Measurements from ENCODE around the gene EPB41L4A. TPM values are rescaled to one million over a fixed set of nuclear protein-coding genes. Genes with fewer than 3 reads are reported as not detected.
"Not testable (repeated sequence)": the region's sequence is repeated elsewhere in the genome, so short reads cannot be mapped to it uniquely, and the experiment has no call there.

EPB41L4A gene
- total RNA-seq, 1 donor from 2014 or later: 30.6 TPM

- no peak for DNase-seq (ENCODE audit: low read depth)
- Histone ChIP-seq H3K4me3 (ENCODE audit: low read depth, low read length) (no peak overlapping the region), H3K27me3 (ENCODE audit: control insufficient read depth, insufficient read depth, low read length) (no peaks in the 10 kb centered on the region), H3K36me3 (ENCODE audit: control insufficient read depth, insufficient read depth, low read length) (no peaks in the 10 kb centered on the region)
- no peak for TF ChIP-seq CTCF (IDR thresholded peaks at IDR 0.05; ENCODE audit: insufficient read depth, low read length, poor library complexity, severe bottlenecking)
These were observed 45.2 kb downstream of the EPB41L4A start for GRCh38 chr5:112373885-112374284.

- DNase-seq (ENCODE audit: low read depth): peak; percentile 10
- Histone ChIP-seq H3K36me3 (ENCODE audit: control insufficient read depth, insufficient read depth, low read length) (no peaks in the 10 kb centered on the region), H3K4me3 (ENCODE audit: low read depth, low read length) (no peak overlapping the region), H3K27me3 (ENCODE audit: control insufficient read depth, insufficient read depth, low read length) (no peaks in the 10 kb centered on the region)
- TF ChIP-seq CTCF (IDR thresholded peaks at IDR 0.05; ENCODE audit: insufficient read depth, low read length, poor library complexity, severe bottlenecking): peak; percentile 41
These were observed 46.5 kb downstream of the EPB41L4A start for GRCh38 chr5:112372543-112372942.

GRCh38 chr5:112371067-112371466 is 48.0 kb downstream of the EPB41L4A start:
- no peak for TF ChIP-seq CTCF (IDR thresholded peaks at IDR 0.05; ENCODE audit: insufficient read depth, low read length, poor library complexity, severe bottlenecking)
- Histone ChIP-seq H3K4me3 (ENCODE audit: low read depth, low read length) (no peak overlapping the region), H3K27me3 (ENCODE audit: control insufficient read depth, insufficient read depth, low read length) (no peaks in the 10 kb centered on the region), H3K36me3 (ENCODE audit: control insufficient read depth, insufficient read depth, low read length) (no peaks in the 10 kb centered on the region)
- DNase-seq (ENCODE audit: low read depth): no peak

GRCh38 chr5:112367400-112367799 is 51.7 kb downstream of the EPB41L4A start:
- Histone ChIP-seq H3K27me3 (ENCODE audit: control insufficient read depth, insufficient read depth, low read length) (no peaks in the 10 kb centered on the region), H3K36me3 (ENCODE audit: control insufficient read depth, insufficient read depth, low read length) (no peaks in the 10 kb centered on the region), H3K4me3 (ENCODE audit: low read depth, low read length) (no peak overlapping the region)
- no peak for TF ChIP-seq CTCF (IDR thresholded peaks at IDR 0.05; ENCODE audit: insufficient read depth, low read length, poor library complexity, severe bottlenecking)
- DNase-seq (ENCODE audit: low read depth): no peak

- TF ChIP-seq CTCF (IDR thresholded peaks at IDR 0.05; ENCODE audit: insufficient read depth, low read length, poor library complexity, severe bottlenecking): peak; percentile 25
- no peaks in the 10 kb centered on the region for H3K36me3 ChIP-seq (ENCODE audit: control insufficient read depth, insufficient read depth, low read length)
- no peak for DNase-seq (ENCODE audit: low read depth)
- no peak overlapping the region for H3K4me3 ChIP-seq (ENCODE audit: low read depth, low read length)
- H3K27me3 ChIP-seq (ENCODE audit: control insufficient read depth, insufficient read depth, low read length): no peaks in the 10 kb centered on the region
These were observed 52.1 kb downstream of the EPB41L4A start for GRCh38 chr5:112366987-112367386.

- not testable (repeated sequence) for H3K36me3 ChIP-seq (ENCODE audit: control insufficient read depth, insufficient read depth, low read length); H3K27me3 ChIP-seq (ENCODE audit: control insufficient read depth, insufficient read depth, low read length); DNase-seq (ENCODE audit: low read depth)
These were observed 58.3 kb downstream of the EPB41L4A start for GRCh38 chr5:112360740-112361139.

More at GRCh38 chr5:112360740-112361139, 58.3 kb downstream of the EPB41L4A start:
- not testable (repeated sequence) for H3K4me3 ChIP-seq (ENCODE audit: low read depth, low read length)

All from kidney epithelial cell (primary cell).